NB4 (cell line): ENCODE data around the gene YES1.

Experiments
- CTCF ChIP-seq: IDR thresholded peaks from one replicate; pipeline ENCODE4 v1.5.1; 2012; ENCODE audit warnings: low read depth, low read length
- POLR2A ChIP-seq: IDR thresholded peaks from 2 replicates; pipeline ENCODE4 v1.6.1; 2011; ENCODE audit warnings: mild to moderate bottlenecking; ENCODE audit not compliant: insufficient read length; ENCODE audit errors: extremely low read depth

- TF ChIP-seq CTCF (no peak), POLR2A (no peak)
Observed at GRCh38 chr18:677145-677544, 134.9 kb downstream of the YES1 start.
